Measurements from ENCODE around the gene SPACA4. TPM values are rescaled to one million over a fixed set of nuclear protein-coding genes. Genes with fewer than 3 reads are reported as not detected.
A peak's percentile ranks its signal among the peaks of the same experiment; 100 is the strongest.

SPACA4 gene
- total and polyA plus RNA-seq, 9 of the 15 experiments (the other 6 are each of a cell fraction or from before 2014, with no cell fraction given): not detected

- DNase-seq (ENCODE audit: extremely low read depth in 1 of 4, low spot score in 3 of 4) (peak; percentile 49 to 92 (median 56)), FAIRE-seq (peak; percentile 88), ATAC-seq (no peak)
- BruUV-seq (replicated peaks): no TSS peak
- ChIA-PET CTCF (ENCODE audit: low intra/inter-chr PET ratio) (no interaction called here), POLR2A (interaction anchor here (0.5 to 2.4 kb wide), 13 partner anchors 9 to 1654 kb away, joined by 3 to 18 read pairs (median 3); partner anchors contain the start of genes DHDH, RPL18, SPACA4 and SPHK2)
- Histone ChIP-seq H3K9me3 (replicated peaks; ENCODE audit: control insufficient read depth, insufficient read depth, low read depth, low read length) (no peaks in the 10 kb centered on the region), H3K9ac (ENCODE audit: insufficient read depth in 1 of 2, low read depth in 2 of 2, low read length in 2 of 2) (peak overlapping the region; percentile 59 to 61), H2AFZ (ENCODE audit: low read depth, low read length) (peak overlapping the region; percentile 86; the same call in 1 of the 2 replicates), H3K4me2 (ENCODE audit: insufficient read depth, low read length) (peak overlapping the region; percentile 83), H3K79me2 (ENCODE audit: control insufficient read depth, insufficient read depth, low read length) (peaks cover 10% of the 10 kb centered on the region; the same call in 2 of the 3 replicates), H3K36me3 (ENCODE audit: control insufficient read depth, insufficient read depth, low read length) (peaks cover 2% of the 10 kb centered on the region; the same call in 1 of the 3 replicates), H3K27me3 (ENCODE audit: control insufficient read depth in 2 of 2, insufficient read depth in 2 of 2, low read length in 2 of 2) (no peaks in the 10 kb centered on the region), H4K20me1 (replicated peaks; ENCODE audit: control insufficient read depth, insufficient read depth, low read length) (no peaks in the 10 kb centered on the region), H3K4me1 (replicated peaks in 1 of 2; ENCODE audit: control insufficient read depth in 2 of 2, insufficient read depth in 2 of 2, low read length in 2 of 2) (peaks cover 36 to 85% of the 10 kb centered on the region in 2 experiments), H3K27ac (ENCODE audit: extremely low read depth, low read depth, low read length) (peak overlapping the region; percentile 88), H3K4me3 (no peak overlapping the region), H3K9me1 (ENCODE audit: control insufficient read depth, insufficient read depth, low read length) (peaks cover 4% of the 10 kb centered on the region)
- in situ Hi-C loops (cut with MboI): no loop called here
- 23% methylated on average over 22 of the region's 22 CpGs for WGBS (ENCODE audit: insufficient coverage, low coverage, missing lambda C conversion rate)
- intact Hi-C loops (cut with micrococcal nuclease): no loop called here
- TF ChIP-seq CBFA2T3 (IDR thresholded peaks at IDR 0.05) (peak; percentile 77), TEAD1 (CRISPR knock-in tag; IDR thresholded peaks at IDR 0.05) (peak; percentile 36 to 80; a peak in 2 of 4 replicates), NR2C2 (CRISPR knock-in tag; IDR thresholded peaks at IDR 0.05) (peak; percentile 97), NR2C2 (tag; IDR thresholded peaks at IDR 0.05) (peak; percentile 97), CHD2 (IDR thresholded peaks at IDR 0.05; ENCODE audit: low read depth, low read length) (0 out of 2 replicates have a peak, but pooled peaks have one; percentile 30), ZNF707 (CRISPR knock-in tag; conservative IDR thresholded peaks at IDR 0.05) (no peak), HDAC1 (IDR thresholded peaks at IDR 0.05) (peak; percentile 57 to 86; a peak in 3 of 4 replicates), POLR2AphosphoS5 (IDR thresholded peaks at IDR 0.05; ENCODE audit: control insufficient read depth, insufficient read depth, low read depth, low read length) (peak; percentile 44; the same call in 1 of the 2 replicates), NCOR1 (IDR thresholded peaks at IDR 0.05) (peak; percentile 69), RCOR1 (IDR thresholded peaks at IDR 0.05; ENCODE audit: borderline replicate concordance in 1 of 2, low read depth in 2 of 2, low read length in 2 of 2) (peak; percentile 44 to 59; a peak in 2 of 4 replicates), NBN (IDR thresholded peaks at IDR 0.05; ENCODE audit: low read depth) (0 out of 2 replicates have a peak, but pooled peaks have one; percentile 1), ZNF174 (CRISPR knock-in tag; IDR thresholded peaks at IDR 0.05) (no peak), CBFA2T2 (conservative IDR thresholded peaks at IDR 0.05) (peak; percentile 67), GATAD2A (IDR thresholded peaks at IDR 0.05) (0 out of 2 replicates have a peak, but pooled peaks have one; percentile 37), DPF2 (IDR thresholded peaks at IDR 0.05) (peak; percentile 17; the same call in 1 of the 2 replicates), RBM17 (IDR thresholded peaks at IDR 0.05; ENCODE audit: borderline replicate concordance, low read depth, low read length) (no peak), MECOM (CRISPR knock-in tag; IDR thresholded peaks at IDR 0.05) (0 out of 2 replicates have a peak, but pooled peaks have one; percentile 42), CUX1 (CRISPR knock-in tag; IDR thresholded peaks at IDR 0.05) (peak; percentile 76; the same call in 1 of the 2 replicates)
Measured at GRCh38 chr19:48633148-48634035, 26.9 kb downstream of the SPACA4 start.
